Neural cell (in vitro differentiated cells): Measurements from ENCODE around the gene CHADL. TPM values are rescaled to one million over a fixed set of nuclear protein-coding genes. Genes with fewer than 3 reads are reported as not detected.

Experiments
- H2AFZ ChIP-seq: fragments of 200-600, 300-800 bp; sonication (generic), shearing (Covaris generic); 2 replicates; pipeline ENCODE4 v1.6.0; 2014; ENCODE audit warnings: low read depth, mild to moderate bottlenecking, antibody characterized with exemption, low read length, moderate library complexity
- H3F3A ChIP-seq: fragments of 200-600 bp; shearing (Covaris generic); 2 replicates; pipeline ENCODE4 v1.6.1; 2016; ENCODE audit warnings: mild to moderate bottlenecking, moderate library complexity, mixed read lengths, antibody characterized with exemption, low read length; ENCODE audit not compliant: insufficient read depth, poor library complexity, severe bottlenecking
- H3K27ac ChIP-seq: fragments of 200-600, 300-800 bp; sonication (generic), shearing (Covaris generic); 2 replicates; pipeline ENCODE4 v1.5.1; 2014; ENCODE audit warnings: mild to moderate bottlenecking, low read length, moderate library complexity
- H3K27me3 ChIP-seq: fragments of 300-800, 200-600 bp; sonication (generic), shearing (Covaris generic); 2 replicates; pipeline ENCODE4 v1.6.0; 2014; ENCODE audit warnings: mild to moderate bottlenecking, low read depth, low read length, moderate library complexity; ENCODE audit not compliant: insufficient read depth
- H3K36me3 ChIP-seq: fragments of 300-800, 200-600 bp; sonication (generic), shearing (Covaris generic); 2 replicates; pipeline ENCODE4 v1.5.1; 2014; ENCODE audit warnings: mild to moderate bottlenecking, antibody characterized with exemption, low read length, moderate library complexity; ENCODE audit not compliant: insufficient read depth
- H3K4me2 ChIP-seq: fragments of 300-800, 200-600 bp; sonication (generic), shearing (Covaris generic); 2 replicates; pipeline ENCODE4 v1.6.0; 2014; ENCODE audit warnings: mild to moderate bottlenecking, low read length
- H3K4me3 ChIP-seq: fragments of 300-800, 200-600 bp; sonication (generic), shearing (Covaris generic); 2 replicates; pipeline ENCODE4 v1.5.1; 2014; ENCODE audit warnings: mild to moderate bottlenecking, low read length, moderate library complexity
- H3K79me2 ChIP-seq: fragments of 200-600 bp; shearing (Covaris generic); replicated peaks from 2 replicates; pipeline ENCODE4 v1.6.0; 2014; ENCODE audit warnings: mild to moderate bottlenecking, low read length, moderate library complexity; ENCODE audit not compliant: insufficient read depth
- H3K9ac ChIP-seq: fragments of 300-800, 200-600 bp; sonication (generic), shearing (Covaris generic); 2 replicates; pipeline ENCODE4 v1.6.1; 2016; ENCODE audit warnings: mild to moderate bottlenecking, low read length, mixed read lengths
- H3K9me2 ChIP-seq: fragments of 200-600 bp; shearing (Covaris generic); 2 replicates; pipeline ENCODE4 v1.6.1; 2016; ENCODE audit warnings: mild to moderate bottlenecking, low read length, mixed read lengths; ENCODE audit not compliant: insufficient read depth
- H3K9me3 ChIP-seq: fragments of 200-600, 300-800 bp; sonication (generic), shearing (Covaris generic); 2 replicates; pipeline ENCODE4 v1.6.1; 2016; ENCODE audit warnings: mild to moderate bottlenecking, mixed run types, low read length, moderate library complexity, mixed read lengths
- H4K20me1 ChIP-seq: fragments of 200-600 bp; shearing (Covaris generic); 2 replicates; pipeline ENCODE4 v1.6.1; 2016; ENCODE audit warnings: mild to moderate bottlenecking, mixed run types; ENCODE audit not compliant: insufficient read depth
- EP300 ChIP-seq: fragments of 450-650 bp; conservative IDR thresholded peaks from 2 replicates; pipeline ENCODE4 v1.6.1; 2014; ENCODE audit warnings: antibody characterized with exemption, mild to moderate bottlenecking, moderate library complexity; ENCODE audit not compliant: poor library complexity, severe bottlenecking
- EZH2 ChIP-seq: fragments of 200-600, 300-800 bp; shearing (Covaris generic), sonication (generic); IDR thresholded peaks from 2 replicates; pipeline ENCODE4 v1.6.1; 2014; ENCODE audit warnings: antibody characterized with exemption, low read length, borderline replicate concordance, mild to moderate bottlenecking; ENCODE audit not compliant: insufficient read depth, poor library complexity, severe bottlenecking
- MXI1 ChIP-seq: fragments of 450-650 bp; conservative IDR thresholded peaks from 2 replicates; pipeline ENCODE4 v1.6.1; 2014; ENCODE audit warnings: antibody characterized with exemption, mild to moderate bottlenecking; ENCODE audit not compliant: poor library complexity, severe bottlenecking
- POLR2AphosphoS5 ChIP-seq: IDR thresholded peaks from 2 replicates; pipeline ENCODE4 v1.6.1; 2012
- RAD21 ChIP-seq: fragments of 450-650 bp; conservative IDR thresholded peaks from 2 replicates; pipeline ENCODE4 v1.6.1; 2014; ENCODE audit warnings: antibody characterized with exemption, mild to moderate bottlenecking, moderate library complexity
- SMC3 ChIP-seq: fragments of 450-650 bp; conservative IDR thresholded peaks from 2 replicates; pipeline ENCODE4 v1.6.1; 2014; ENCODE audit warnings: antibody characterized with exemption, mild to moderate bottlenecking, moderate library complexity; ENCODE audit not compliant: poor library complexity
- TAF1 ChIP-seq: IDR thresholded peaks from 2 replicates; pipeline ENCODE4 v1.6.1; 2012; ENCODE audit warnings: low read depth
- polyA plus RNA-seq: library from polyadenylated mRNA; depleted of rRNA; stranded (reverse); fragments of >200 nt; gene quantifications from 2 replicates; pipeline ENCODE4 v1.2.3, GENCODE V29; 2014
- TF ChIP-seq, protein P1 (sequence below): fragments of 450-650 bp; IDR thresholded peaks from 2 replicates; pipeline ENCODE4 v1.5.1; 2014; ENCODE audit warnings: antibody characterized with exemption, mild to moderate bottlenecking, moderate library complexity; ENCODE audit not compliant: poor library complexity, severe bottlenecking
- TF ChIP-seq, protein P2 (sequence below): IDR thresholded peaks from 2 replicates; pipeline ENCODE4 v1.6.1; 2012; ENCODE audit warnings: borderline replicate concordance

CHADL gene
- polyA plus RNA-seq, 1 donor from 2014 or later: 0.22 TPM

DNA sequence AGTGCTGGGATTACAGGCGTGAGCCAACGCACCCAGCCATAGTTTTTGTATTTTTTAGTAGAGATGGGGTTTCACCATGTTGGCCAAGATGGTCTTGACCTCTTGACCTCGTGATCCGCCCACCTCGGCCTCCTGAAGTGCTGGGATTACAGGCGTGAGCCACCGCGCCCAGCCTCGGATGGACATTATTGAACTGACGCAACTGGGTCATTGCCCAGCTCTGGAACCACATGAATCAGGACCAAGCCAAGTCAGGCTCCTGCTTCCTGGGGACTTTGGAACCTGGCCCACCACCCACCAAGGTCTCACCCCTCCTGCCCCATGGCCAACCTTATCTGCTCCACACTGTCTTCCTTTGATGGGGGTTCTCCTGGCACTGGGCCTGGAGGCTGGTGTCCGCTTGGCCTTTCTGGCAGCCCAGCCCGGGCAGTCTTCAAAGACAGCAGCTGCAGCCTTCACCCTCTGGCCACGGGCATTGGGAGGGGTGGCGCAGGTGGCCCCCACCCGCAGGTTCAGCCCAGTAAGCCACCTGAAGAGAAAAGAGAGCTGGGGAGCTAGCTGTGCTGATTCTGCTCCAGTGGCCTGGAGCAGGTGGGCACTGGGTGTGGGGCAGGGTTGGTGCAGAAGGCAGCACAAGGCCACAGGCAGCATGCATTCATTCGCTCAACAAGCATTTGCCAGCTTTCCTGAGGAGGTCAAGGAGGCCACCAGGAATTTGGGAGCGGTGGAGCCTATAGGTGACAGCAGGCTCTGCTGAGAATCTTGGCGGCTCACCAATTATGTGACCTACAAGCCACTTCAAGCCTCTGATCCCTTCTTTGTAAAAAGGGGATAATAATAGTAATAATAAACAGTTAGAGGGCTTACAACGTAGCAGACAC is 5.7 kb downstream of the CHADL start:
- H2AFZ ChIP-seq: no peak overlapping the region
- H3K9me3 ChIP-seq: no peaks in the 10 kb centered on the region
- H3K9me2 ChIP-seq: no peaks in the 10 kb centered on the region
- H3K9ac ChIP-seq: no peak overlapping the region
- no peaks in the 10 kb centered on the region for H3K36me3 ChIP-seq
- no peaks in the 10 kb centered on the region for H3K27me3 ChIP-seq
- no peaks in the 10 kb centered on the region for H3F3A ChIP-seq
- H3K27ac ChIP-seq: no peak overlapping the region
- H3K4me3 ChIP-seq: no peak overlapping the region
- no peaks in the 10 kb centered on the region for H4K20me1 ChIP-seq
- no peaks in the 10 kb centered on the region for H3K79me2 ChIP-seq
- no peak for TF ChIP-seq MXI1
- no peak for TF ChIP-seq EZH2
- TF ChIP-seq EP300: no peak
- TF ChIP-seq RAD21: no peak
- no peak for TF ChIP-seq TAF1
- no peak overlapping the region for H3K4me2 ChIP-seq

DNA sequence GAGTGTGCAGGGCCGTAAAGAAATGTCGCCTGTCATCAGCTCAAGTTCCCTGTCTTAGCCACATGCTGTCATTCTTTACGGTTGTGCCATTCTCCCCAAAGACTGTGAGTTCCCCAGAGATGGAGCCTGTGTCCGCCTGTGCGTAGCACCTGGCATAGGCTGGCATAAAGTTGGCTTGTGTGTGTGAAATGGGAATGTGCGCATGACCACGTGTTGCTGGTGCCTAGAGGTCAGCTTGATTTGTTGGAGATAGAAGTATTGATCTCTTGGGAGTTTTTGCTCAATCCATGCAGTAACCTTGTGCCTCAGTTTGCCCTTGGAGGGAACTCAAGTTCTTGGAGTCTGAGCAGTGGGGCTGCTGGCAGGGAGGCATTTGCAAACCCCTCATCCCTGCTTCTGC is 9.4 kb downstream of the CHADL start:
- Histone ChIP-seq H3K79me2 (no peaks in the 10 kb centered on the region), H3K9me3 (no peaks in the 10 kb centered on the region), H3K4me3 (no peak overlapping the region), H4K20me1 (no peaks in the 10 kb centered on the region), H2AFZ (no peak overlapping the region), H3F3A (no peaks in the 10 kb centered on the region), H3K36me3 (no peaks in the 10 kb centered on the region), H3K4me2 (no peak overlapping the region), H3K9ac (no peak overlapping the region), H3K27ac (no peak overlapping the region), H3K9me2 (no peaks in the 10 kb centered on the region), H3K27me3 (no peaks in the 10 kb centered on the region)
- TF ChIP-seq TAF1 (no peak), SMC3 (no peak), RAD21 (no peak), EZH2 (no peak), EP300 (no peak), MXI1 (no peak), POLR2AphosphoS5 (no peak)
- TF ChIP-seq, protein P1, sequence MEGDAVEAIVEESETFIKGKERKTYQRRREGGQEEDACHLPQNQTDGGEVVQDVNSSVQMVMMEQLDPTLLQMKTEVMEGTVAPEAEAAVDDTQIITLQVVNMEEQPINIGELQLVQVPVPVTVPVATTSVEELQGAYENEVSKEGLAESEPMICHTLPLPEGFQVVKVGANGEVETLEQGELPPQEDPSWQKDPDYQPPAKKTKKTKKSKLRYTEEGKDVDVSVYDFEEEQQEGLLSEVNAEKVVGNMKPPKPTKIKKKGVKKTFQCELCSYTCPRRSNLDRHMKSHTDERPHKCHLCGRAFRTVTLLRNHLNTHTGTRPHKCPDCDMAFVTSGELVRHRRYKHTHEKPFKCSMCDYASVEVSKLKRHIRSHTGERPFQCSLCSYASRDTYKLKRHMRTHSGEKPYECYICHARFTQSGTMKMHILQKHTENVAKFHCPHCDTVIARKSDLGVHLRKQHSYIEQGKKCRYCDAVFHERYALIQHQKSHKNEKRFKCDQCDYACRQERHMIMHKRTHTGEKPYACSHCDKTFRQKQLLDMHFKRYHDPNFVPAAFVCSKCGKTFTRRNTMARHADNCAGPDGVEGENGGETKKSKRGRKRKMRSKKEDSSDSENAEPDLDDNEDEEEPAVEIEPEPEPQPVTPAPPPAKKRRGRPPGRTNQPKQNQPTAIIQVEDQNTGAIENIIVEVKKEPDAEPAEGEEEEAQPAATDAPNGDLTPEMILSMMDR: no peak
- TF ChIP-seq, protein P2, sequence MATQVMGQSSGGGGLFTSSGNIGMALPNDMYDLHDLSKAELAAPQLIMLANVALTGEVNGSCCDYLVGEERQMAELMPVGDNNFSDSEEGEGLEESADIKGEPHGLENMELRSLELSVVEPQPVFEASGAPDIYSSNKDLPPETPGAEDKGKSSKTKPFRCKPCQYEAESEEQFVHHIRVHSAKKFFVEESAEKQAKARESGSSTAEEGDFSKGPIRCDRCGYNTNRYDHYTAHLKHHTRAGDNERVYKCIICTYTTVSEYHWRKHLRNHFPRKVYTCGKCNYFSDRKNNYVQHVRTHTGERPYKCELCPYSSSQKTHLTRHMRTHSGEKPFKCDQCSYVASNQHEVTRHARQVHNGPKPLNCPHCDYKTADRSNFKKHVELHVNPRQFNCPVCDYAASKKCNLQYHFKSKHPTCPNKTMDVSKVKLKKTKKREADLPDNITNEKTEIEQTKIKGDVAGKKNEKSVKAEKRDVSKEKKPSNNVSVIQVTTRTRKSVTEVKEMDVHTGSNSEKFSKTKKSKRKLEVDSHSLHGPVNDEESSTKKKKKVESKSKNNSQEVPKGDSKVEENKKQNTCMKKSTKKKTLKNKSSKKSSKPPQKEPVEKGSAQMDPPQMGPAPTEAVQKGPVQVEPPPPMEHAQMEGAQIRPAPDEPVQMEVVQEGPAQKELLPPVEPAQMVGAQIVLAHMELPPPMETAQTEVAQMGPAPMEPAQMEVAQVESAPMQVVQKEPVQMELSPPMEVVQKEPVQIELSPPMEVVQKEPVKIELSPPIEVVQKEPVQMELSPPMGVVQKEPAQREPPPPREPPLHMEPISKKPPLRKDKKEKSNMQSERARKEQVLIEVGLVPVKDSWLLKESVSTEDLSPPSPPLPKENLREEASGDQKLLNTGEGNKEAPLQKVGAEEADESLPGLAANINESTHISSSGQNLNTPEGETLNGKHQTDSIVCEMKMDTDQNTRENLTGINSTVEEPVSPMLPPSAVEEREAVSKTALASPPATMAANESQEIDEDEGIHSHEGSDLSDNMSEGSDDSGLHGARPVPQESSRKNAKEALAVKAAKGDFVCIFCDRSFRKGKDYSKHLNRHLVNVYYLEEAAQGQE: no peak
